ENCODE results near the gene GPR119.

Gene GPR119

DNA sequence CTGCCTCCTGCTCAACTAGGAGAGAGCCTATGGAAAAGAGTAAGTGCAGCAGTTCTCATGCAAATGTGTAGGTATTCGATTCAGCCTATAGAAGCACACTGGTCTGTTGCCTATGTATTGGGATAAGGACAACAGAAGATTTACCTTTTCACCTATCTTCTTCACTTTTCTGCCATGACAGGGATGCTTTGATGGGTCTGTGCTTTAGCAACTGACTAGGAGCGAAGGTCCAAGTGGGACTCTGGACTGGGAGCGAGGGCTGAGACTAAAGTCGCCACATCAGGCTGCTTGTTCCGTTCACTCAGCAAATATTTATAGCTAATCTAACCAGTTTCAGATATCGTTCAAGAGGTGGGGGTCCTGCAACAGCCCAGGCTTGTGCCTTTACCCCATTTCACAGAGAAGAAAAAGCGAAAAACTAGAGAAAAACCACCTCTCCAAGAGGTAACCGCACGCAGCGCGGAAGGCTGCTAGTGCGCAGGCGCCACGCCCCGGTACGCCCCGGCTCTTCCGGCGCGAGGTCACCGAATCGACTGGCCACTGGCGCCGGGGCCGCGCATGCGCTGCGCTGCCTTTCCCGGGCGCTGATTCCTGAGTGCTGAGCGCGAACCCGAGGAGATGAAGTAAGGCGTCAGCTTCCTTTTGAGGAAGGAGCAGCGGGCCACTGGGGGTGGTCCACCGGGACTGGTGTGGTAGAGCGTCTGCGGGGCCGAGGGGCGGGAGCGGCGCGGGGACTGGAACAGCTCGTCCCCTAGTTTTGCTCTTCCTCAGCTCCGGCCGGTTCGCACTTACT, 16.1 kb upstream of the GPR119 start, which contains the start of gene RBMX2:
Gene RBMX2, plus strand, starts transcription at position 573 of the 793 bp plus-strand sequence. Its CDS starts 46 bp downstream, at position 619.
- H3K4me1 ChIP-seq (ENCODE audit: control insufficient read depth in 1 of 2, insufficient read depth in 1 of 2, low read depth in 1 of 2, low read length in 1 of 2), result peaks cover 6 to 9% of the 10 kb centered on the region in 2 experiments
- TF ChIP-seq, protein P1, sequence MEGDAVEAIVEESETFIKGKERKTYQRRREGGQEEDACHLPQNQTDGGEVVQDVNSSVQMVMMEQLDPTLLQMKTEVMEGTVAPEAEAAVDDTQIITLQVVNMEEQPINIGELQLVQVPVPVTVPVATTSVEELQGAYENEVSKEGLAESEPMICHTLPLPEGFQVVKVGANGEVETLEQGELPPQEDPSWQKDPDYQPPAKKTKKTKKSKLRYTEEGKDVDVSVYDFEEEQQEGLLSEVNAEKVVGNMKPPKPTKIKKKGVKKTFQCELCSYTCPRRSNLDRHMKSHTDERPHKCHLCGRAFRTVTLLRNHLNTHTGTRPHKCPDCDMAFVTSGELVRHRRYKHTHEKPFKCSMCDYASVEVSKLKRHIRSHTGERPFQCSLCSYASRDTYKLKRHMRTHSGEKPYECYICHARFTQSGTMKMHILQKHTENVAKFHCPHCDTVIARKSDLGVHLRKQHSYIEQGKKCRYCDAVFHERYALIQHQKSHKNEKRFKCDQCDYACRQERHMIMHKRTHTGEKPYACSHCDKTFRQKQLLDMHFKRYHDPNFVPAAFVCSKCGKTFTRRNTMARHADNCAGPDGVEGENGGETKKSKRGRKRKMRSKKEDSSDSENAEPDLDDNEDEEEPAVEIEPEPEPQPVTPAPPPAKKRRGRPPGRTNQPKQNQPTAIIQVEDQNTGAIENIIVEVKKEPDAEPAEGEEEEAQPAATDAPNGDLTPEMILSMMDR (IDR thresholded peaks at IDR 0.05), result no peak
- no peaks in the 10 kb centered on the region for H3K36me3 ChIP-seq
- H3K9me3 ChIP-seq, result no peaks in the 10 kb centered on the region
- peak within 1 kb of the TSS; percentile 62 for H3K27ac ChIP-seq
- H3K27me3 ChIP-seq, result peaks cover 29% of the 10 kb centered on the region
- H3K4me3 ChIP-seq (ENCODE audit: low read depth in 1 of 2, low read length in 1 of 2), result peak within 1 kb of the TSS; percentile 70 to 72

DNA sequence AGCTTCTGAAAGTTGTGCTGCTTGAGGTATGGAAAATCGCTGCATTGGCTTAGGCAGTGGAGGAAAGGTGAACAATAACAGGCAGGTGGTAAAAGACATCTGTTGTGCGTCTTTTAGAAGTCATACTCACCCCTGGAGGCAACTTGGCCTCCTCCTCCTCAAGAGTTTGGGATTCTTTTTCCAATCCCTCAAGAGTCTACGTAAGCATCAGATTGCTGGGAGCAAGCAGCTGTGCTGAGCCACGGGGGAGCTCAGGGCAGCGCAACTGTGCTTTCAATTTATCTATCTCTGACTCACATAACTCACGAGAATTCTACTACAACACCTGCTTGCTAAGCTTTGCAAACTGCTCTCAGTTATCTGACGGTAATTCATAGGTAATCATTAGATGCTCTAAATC, 9.9 kb upstream of the GPR119 start:
- Histone ChIP-seq H3K36me3 (no peaks in the 10 kb centered on the region), H3K4me3 (ENCODE audit: low read depth in 1 of 2, low read length in 1 of 2) (no peak overlapping the region), H3K27me3 (peaks cover 39% of the 10 kb centered on the region), H3K27ac (no peak overlapping the region), H3K4me1 (ENCODE audit: control insufficient read depth in 1 of 2, insufficient read depth in 1 of 2, low read depth in 1 of 2, low read length in 1 of 2) (no peaks in the 10 kb centered on the region), H3K9me3 (no peaks in the 10 kb centered on the region)
- TF ChIP-seq, protein P1 (IDR thresholded peaks at IDR 0.05), result no peak

DNA sequence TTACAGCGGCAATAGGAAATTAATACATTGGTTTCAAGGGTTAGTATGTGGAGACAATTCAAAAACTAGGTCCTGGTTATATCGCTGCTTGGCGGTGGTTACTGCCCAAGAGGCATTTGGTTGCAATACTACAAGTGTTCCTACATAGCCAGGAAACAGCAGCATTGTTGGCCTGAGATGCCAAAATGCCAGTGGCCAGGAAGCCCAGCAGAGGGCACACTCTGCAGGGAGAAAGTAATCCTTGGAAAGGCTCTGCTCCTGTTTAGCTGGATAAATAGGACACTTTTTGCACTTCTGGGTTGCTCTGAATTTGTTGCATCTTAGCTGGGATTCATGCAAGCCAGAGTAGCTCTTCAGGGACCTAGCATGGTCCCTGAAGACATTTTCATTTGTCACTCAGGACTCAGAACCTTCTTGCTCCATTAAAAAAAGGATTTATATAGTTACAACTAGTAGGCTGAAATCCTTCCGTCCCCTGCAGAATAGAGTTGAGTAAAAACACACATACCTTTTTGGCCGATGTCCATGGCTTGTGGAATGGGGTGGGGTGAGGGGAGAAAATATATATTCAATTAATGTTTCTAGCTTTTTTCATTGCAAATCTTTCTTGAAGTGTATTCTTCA, 8.1 kb upstream of the GPR119 start:
- H3K27me3 ChIP-seq, result peaks cover 25% of the 10 kb centered on the region
- no peaks in the 10 kb centered on the region for H3K4me1 ChIP-seq (ENCODE audit: control insufficient read depth in 1 of 2, insufficient read depth in 1 of 2, low read depth in 1 of 2, low read length in 1 of 2)
- H3K9me3 ChIP-seq, result no peaks in the 10 kb centered on the region
- no peak overlapping the region for H3K27ac ChIP-seq
- no peak overlapping the region for H3K4me3 ChIP-seq (ENCODE audit: low read depth in 1 of 2, low read length in 1 of 2)
- TF ChIP-seq, protein P1 (IDR thresholded peaks at IDR 0.05), result no peak
- H3K36me3 ChIP-seq, result no peaks in the 10 kb centered on the region

DNA sequence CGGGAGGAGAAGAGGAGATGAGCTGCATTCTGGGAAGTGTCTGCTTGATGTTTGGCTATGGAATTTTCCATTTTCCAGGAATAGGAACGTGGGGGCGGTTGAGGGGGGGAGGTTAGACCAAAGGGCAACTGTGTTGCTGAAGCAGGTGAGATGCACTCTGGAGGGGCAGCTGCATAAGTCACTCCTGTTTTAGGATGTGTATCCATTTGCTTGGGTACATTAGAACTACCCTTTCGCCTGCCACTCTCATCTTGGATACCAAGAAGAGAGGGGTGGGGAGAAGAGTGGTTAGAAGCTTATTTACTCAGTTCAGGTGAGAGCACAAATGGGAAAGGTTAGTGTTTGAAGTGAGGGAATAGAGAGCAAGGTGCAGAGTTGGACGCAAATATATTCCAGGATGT, 934 bp upstream of the GPR119 start:
- H3K4me1 ChIP-seq (ENCODE audit: control insufficient read depth in 1 of 2, insufficient read depth in 1 of 2, low read depth in 1 of 2, low read length in 1 of 2), result no peaks in the 10 kb centered on the region
- peaks cover 9% of the 10 kb centered on the region for H3K27me3 ChIP-seq
- H3K36me3 ChIP-seq, result no peaks in the 10 kb centered on the region
- TF ChIP-seq, protein P1 (IDR thresholded peaks at IDR 0.05), result no peak
- no peaks in the 10 kb centered on the region for H3K9me3 ChIP-seq
- no peak overlapping the region for H3K27ac ChIP-seq
- H3K4me3 ChIP-seq (ENCODE audit: low read depth in 1 of 2, low read length in 1 of 2), result no peak overlapping the region

DNA sequence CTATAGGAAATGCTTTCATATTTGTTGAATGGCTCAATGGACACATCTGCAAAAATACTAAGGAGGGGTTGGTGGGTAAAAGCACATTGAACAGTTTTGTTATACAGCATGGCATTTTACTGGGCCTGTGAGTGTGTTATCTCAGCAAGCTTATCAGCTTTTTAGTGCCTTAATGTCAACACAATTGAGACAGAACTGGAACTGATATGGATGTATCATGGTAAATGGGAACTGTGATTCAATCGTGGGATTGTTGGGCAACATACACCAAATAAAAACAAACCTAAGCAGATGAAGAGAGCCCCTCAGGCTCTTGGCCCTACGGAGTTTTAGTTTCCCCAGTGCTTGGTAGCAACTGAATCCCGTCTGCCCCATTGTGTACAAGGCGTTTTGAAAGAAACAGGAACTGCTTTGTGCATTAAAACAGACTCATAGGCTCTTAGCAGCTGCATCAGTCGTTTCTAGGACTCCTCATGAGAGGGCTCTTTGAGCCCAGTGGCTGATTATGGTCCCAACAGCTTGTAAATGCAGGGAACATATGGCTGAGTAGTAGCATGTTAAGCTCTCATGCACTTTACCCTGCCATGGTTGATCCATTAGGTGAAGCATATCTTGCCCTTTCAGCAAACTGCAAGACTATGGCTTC, 7.3 kb downstream of the GPR119 start:
- H3K9me3 ChIP-seq, result no peaks in the 10 kb centered on the region
- TF ChIP-seq, protein P1 (IDR thresholded peaks at IDR 0.05), result no peak
- no peak overlapping the region for H3K4me3 ChIP-seq (ENCODE audit: low read depth in 1 of 2, low read length in 1 of 2)
- H3K27me3 ChIP-seq, result peaks cover 3% of the 10 kb centered on the region
- no peak overlapping the region for H3K27ac ChIP-seq
- no peaks in the 10 kb centered on the region for H3K4me1 ChIP-seq (ENCODE audit: control insufficient read depth in 1 of 2, insufficient read depth in 1 of 2, low read depth in 1 of 2, low read length in 1 of 2)
- no peaks in the 10 kb centered on the region for H3K36me3 ChIP-seq

Measured in neutrophil (primary cell).